Glutamatergic neuron (in vitro differentiated cells): ENCODE data around the gene PDE1A. TPM values are rescaled to one million over a fixed set of nuclear protein-coding genes. Genes with fewer than 3 reads are reported as not detected.

Experiments
- DNase-seq: peaks from one replicate; pipeline ENCODE4 v3.0.0; 2022
- H3K27ac Mint-ChIP-seq: one replicate; pipeline ENCODE4 v1.8.0; 2020; ENCODE audit warnings: mild to moderate bottlenecking, mixed read lengths, inconsistent platforms; ENCODE audit not compliant: unreplicated experiment
- H3K27me3 Mint-ChIP-seq: one replicate; pipeline ENCODE4 v1.8.0; 2020; ENCODE audit warnings: mild to moderate bottlenecking, moderate library complexity, mixed read lengths, inconsistent platforms; ENCODE audit not compliant: unreplicated experiment
- H3K36me3 Mint-ChIP-seq: one replicate; pipeline ENCODE4 v1.8.0; 2020; ENCODE audit warnings: mild to moderate bottlenecking, mixed read lengths, inconsistent platforms; ENCODE audit not compliant: unreplicated experiment
- H3K4me1 Mint-ChIP-seq: one replicate; pipeline ENCODE4 v1.8.0; 2020; ENCODE audit warnings: mild to moderate bottlenecking, low read depth, mixed read lengths, inconsistent platforms; ENCODE audit not compliant: unreplicated experiment
- H3K4me3 Mint-ChIP-seq: one replicate; pipeline ENCODE4 v1.8.0; 2020; ENCODE audit warnings: mild to moderate bottlenecking, mixed read lengths, inconsistent platforms; ENCODE audit not compliant: unreplicated experiment
- H3K9me3 Mint-ChIP-seq: one replicate; pipeline ENCODE4 v1.8.0; 2020; ENCODE audit warnings: mild to moderate bottlenecking, moderate library complexity, mixed read lengths, inconsistent platforms; ENCODE audit not compliant: unreplicated experiment
- total RNA-seq: library from RNA; stranded (reverse); fragmentation: NEBNext Ultra II Directional; extraction: Animal tissue kit (Norgen Biotek cat#: 25700); gene quantifications from one replicate; pipeline ENCODE4 v1.2.1, GENCODE V29; 2021; ENCODE audit not compliant: unreplicated experiment
- TF ChIP-seq, protein P1 (sequence below): fragments of 200-600 bp; sonication (generic); IDR thresholded peaks from one replicate; pipeline ENCODE4 v1.5.0; 2021; ENCODE audit not compliant: partially characterized antibody, unreplicated experiment

The PDE1A gene
- total RNA-seq, 1 donor from 2014 or later, result 4.2 TPM

- DNase-seq, result no peak
- H3K4me1 Mint-ChIP-seq, result no peaks in the 10 kb centered on the region
Measured at GRCh38 chr2:182444806-182445205, 18.0 kb upstream of the PDE1A start.

GRCh38 chr2:182444170-182444569 is 17.3 kb upstream of the PDE1A start:
- DNase-seq, result no peak
- H3K4me1 Mint-ChIP-seq, result no peaks in the 10 kb centered on the region

More at GRCh38 chr2:182444806-182445205, 18.0 kb upstream of the PDE1A start:
- TF ChIP-seq, protein P1, sequence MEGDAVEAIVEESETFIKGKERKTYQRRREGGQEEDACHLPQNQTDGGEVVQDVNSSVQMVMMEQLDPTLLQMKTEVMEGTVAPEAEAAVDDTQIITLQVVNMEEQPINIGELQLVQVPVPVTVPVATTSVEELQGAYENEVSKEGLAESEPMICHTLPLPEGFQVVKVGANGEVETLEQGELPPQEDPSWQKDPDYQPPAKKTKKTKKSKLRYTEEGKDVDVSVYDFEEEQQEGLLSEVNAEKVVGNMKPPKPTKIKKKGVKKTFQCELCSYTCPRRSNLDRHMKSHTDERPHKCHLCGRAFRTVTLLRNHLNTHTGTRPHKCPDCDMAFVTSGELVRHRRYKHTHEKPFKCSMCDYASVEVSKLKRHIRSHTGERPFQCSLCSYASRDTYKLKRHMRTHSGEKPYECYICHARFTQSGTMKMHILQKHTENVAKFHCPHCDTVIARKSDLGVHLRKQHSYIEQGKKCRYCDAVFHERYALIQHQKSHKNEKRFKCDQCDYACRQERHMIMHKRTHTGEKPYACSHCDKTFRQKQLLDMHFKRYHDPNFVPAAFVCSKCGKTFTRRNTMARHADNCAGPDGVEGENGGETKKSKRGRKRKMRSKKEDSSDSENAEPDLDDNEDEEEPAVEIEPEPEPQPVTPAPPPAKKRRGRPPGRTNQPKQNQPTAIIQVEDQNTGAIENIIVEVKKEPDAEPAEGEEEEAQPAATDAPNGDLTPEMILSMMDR, result no peak
- H3K36me3 Mint-ChIP-seq, result no peaks in the 10 kb centered on the region
- H3K9me3 Mint-ChIP-seq, result no peaks in the 10 kb centered on the region
- no peaks in the 10 kb centered on the region for H3K27me3 Mint-ChIP-seq
- H3K4me3 Mint-ChIP-seq, result no peak overlapping the region
- no peak overlapping the region for H3K27ac Mint-ChIP-seq

DNA sequence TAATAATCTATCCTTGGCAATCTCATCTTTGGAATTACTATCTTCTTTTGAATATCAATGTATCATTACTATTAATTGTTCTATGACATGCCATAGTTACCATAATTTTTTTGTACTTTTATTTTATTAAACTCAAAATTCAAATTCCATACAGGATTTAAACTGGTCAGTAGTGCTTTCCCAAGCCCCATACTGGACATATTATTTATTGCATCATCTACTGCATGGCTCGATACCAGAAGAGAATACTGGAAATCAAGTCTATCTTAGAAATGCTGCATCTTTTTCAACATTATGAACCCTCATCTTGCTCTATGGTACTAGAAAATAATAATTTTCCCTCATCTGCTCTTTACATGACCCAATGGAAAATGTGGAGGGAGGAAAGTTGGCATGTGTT is 9.4 kb upstream of the PDE1A start:
- no peaks in the 10 kb centered on the region for H3K9me3 Mint-ChIP-seq
- no peaks in the 10 kb centered on the region for H3K36me3 Mint-ChIP-seq
- H3K4me1 Mint-ChIP-seq, result no peaks in the 10 kb centered on the region
- H3K4me3 Mint-ChIP-seq, result no peak overlapping the region
- TF ChIP-seq, protein P1, result no peak
- DNase-seq, result no peak
- no peak overlapping the region for H3K27ac Mint-ChIP-seq
- H3K27me3 Mint-ChIP-seq, result no peaks in the 10 kb centered on the region

More at GRCh38 chr2:182444170-182444569, 17.3 kb upstream of the PDE1A start:
- Mint-ChIP-seq H3K4me3 (no peak overlapping the region), H3K9me3 (no peaks in the 10 kb centered on the region), H3K27me3 (no peaks in the 10 kb centered on the region), H3K27ac (no peak overlapping the region), H3K36me3 (no peaks in the 10 kb centered on the region)
- TF ChIP-seq, protein P1, result no peak

- no peaks in the 10 kb centered on the region for H3K27me3 Mint-ChIP-seq
- no peaks in the 10 kb centered on the region for H3K36me3 Mint-ChIP-seq
- no peaks in the 10 kb centered on the region for H3K9me3 Mint-ChIP-seq
- no peaks in the 10 kb centered on the region for H3K4me1 Mint-ChIP-seq
- TF ChIP-seq, protein P1, result no peak
- H3K4me3 Mint-ChIP-seq, result no peak overlapping the region
- DNase-seq, result no peak
- no peak overlapping the region for H3K27ac Mint-ChIP-seq
Measured at GRCh38 chr2:182435754-182436153, 8.9 kb upstream of the PDE1A start.

GRCh38 chr2:182432051-182432450 is 5.2 kb upstream of the PDE1A start:
- TF ChIP-seq, protein P1, result no peak
- Mint-ChIP-seq H3K4me1 (no peaks in the 10 kb centered on the region), H3K36me3 (no peaks in the 10 kb centered on the region), H3K9me3 (no peaks in the 10 kb centered on the region), H3K27me3 (no peaks in the 10 kb centered on the region), H3K4me3 (no peak overlapping the region), H3K27ac (no peak overlapping the region)
- DNase-seq, result no peak
